Subcutaneous preadipocyte (primary cell): Measurements from ENCODE around the gene TGOLN2. TPM values are rescaled to one million over a fixed set of nuclear protein-coding genes. Genes with fewer than 3 reads are reported as not detected.

Experiments
- small RNA-seq: library from RNA; depleted of rRNA; stranded (forward); fragments of <200 nt; gene quantifications from one replicate; pipeline ENCODE3, GENCODE V24; 2012
- total RNA-seq: library from RNA; depleted of rRNA; stranded (reverse); fragments of >200 nt; gene quantifications from 2 replicates; pipeline ENCODE4 v1.2.3, GENCODE V29; 2012

TGOLN2 gene
- total RNA-seq, result 72.8 and 78.6 TPM in 2 replicates

DNA sequence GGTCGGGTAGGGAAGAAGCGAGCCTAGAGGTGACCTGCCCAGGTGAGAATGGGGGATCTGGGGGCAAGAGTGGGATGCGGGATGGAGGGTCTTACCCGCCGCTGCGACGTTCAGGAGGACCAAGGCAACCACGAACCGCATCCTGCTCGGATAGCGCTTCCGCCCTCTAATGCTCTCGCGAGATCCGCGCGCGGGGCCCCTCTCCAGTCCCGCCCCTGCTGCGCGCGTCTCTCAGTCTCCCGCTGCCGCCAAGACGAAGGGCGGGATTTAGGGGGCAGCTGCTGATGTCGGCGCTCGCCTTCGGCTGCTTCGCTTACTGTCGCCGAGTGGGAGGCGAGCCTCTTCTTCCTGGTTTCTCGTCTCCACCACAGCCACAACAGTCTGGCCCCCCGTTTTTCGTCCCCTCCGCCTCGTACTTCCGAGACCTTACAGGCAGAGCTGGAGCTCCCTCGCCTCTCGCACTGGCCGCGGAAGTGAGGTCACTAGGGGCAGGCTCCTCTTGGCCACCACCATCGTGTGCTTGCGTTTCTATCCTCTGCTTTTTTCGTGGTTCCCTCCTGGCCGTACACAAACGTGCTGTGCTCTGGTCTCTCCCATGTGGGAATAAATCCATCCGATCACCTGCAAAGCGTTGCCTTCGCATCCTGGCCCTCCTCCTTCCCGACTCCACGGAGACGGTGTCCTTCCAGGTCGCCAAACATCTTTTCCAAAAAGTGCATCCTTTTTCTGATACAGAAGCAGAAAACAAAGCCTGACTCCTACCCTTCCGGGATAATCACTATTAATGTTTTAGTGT is at the start of gene TGOLN2:
TSS of gene TGOLN2 (minus strand) at position 168 of the 796 bp plus-strand sequence. CDS start at position 141, 27 bp downstream.

DNA sequence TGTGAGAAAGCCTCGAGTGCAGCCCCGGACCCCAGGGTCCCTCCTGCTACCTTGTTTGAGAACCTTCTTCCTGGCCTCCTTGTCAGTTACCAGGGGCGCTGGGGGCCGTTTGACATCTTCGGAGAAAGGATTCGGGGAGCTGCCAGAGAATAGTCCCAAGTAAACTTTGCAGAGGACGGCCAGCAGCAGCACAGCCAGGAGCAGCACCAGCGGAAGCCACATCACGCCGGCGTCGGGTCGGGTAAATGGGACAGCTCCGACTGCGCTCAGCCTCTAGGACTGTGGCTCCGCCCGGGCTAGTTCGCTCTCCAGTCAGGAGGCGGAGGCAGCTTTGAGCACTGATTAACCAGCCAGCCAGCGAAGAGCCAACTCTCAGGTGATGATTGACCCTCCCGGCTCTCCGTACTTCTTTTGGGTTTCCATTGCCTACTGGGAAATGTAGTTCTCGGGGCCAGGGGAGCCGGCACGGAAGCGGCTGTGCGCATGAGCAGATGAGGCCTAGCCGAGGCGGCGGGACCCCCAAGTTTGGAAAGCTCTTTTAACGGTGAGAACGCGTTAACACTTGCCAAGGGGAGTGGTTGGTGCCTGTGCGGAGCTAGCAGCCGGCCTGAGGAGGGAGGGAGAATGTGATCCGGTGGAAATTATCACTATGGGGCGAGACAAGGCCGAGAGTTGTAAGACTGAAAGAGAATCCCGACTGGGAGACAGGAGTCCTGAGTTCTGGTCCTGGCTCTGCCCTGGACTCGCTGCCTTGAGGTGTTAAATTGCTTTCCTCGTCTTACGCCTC is 26.7 kb upstream of the TGOLN2 start, which contains the start of the genes ELMOD3 and RETSAT:
TSS of gene ELMOD3 (plus strand) at position 484 of the 787 bp plus-strand sequence. CDS start 2,430 bp downstream, outside the sequence.
TSS of gene RETSAT (minus strand) at position 243 of the 787 bp plus-strand sequence. CDS start at position 222, 21 bp downstream.

Small RNAs within 50 kb of the gene (small RNA-seq; reads per million reads assigned to genes)
- not detected for gene AC062037.1
- gene RF00019, result not detected
- not detected for gene RN7SL113P

Other genes with a start within 250 kb of the TGOLN2 start
- gene TCF7L1, start 194.6 kb downstream of the TGOLN2 start, total RNA-seq, result 1.8 and 2.2 TPM in 2 replicates
- 41.5 and 45.5 TPM in 2 replicates for gene RETSAT, start 26.5 kb upstream of the TGOLN2 start, total RNA-seq
- 12.5 and 15.6 TPM in 2 replicates for gene ELMOD3, start 26.8 kb upstream of the TGOLN2 start, total RNA-seq
- 86.2 and 140 TPM in 2 replicates for gene CAPG, start 82.4 kb upstream of the TGOLN2 start, total RNA-seq
- gene SH2D6, start 90.7 kb upstream of the TGOLN2 start, total RNA-seq, result under 0.01 TPM in 1 of 2 replicates, not detected in the other
- 127 and 158 TPM in 2 replicates for gene MAT2A, start 211.2 kb upstream of the TGOLN2 start, total RNA-seq
- gene GGCX, start 233.5 kb upstream of the TGOLN2 start, total RNA-seq, result 24.6 and 38.5 TPM in 2 replicates
- 0.59 TPM in 1 of 2 replicates, not detected in the other for gene VAMP8, start 249.6 kb upstream of the TGOLN2 start, total RNA-seq